OCI-LY1 (cell line): ENCODE measurements around the gene CDC42BPB.

Experiments used
- EZH2 ChIP-seq: fragments of 200-600 bp; sonication (generic), shearing (Covaris generic); IDR thresholded peaks from 2 replicates; pipeline ENCODE4 v1.8.0; 2017; ENCODE audit warnings: borderline replicate concordance, mixed run types, mild to moderate bottlenecking, antibody characterized with exemption, low read length, moderate library complexity, mixed read lengths
- TF ChIP-seq, protein P1 (sequence below): fragments of 200-600 bp; sonication (generic), shearing (Covaris generic); IDR thresholded peaks from 2 replicates; pipeline ENCODE4 v1.5.1; 2017; ENCODE audit warnings: mild to moderate bottlenecking, antibody characterized with exemption, low read length, moderate library complexity, mixed read lengths

DNA sequence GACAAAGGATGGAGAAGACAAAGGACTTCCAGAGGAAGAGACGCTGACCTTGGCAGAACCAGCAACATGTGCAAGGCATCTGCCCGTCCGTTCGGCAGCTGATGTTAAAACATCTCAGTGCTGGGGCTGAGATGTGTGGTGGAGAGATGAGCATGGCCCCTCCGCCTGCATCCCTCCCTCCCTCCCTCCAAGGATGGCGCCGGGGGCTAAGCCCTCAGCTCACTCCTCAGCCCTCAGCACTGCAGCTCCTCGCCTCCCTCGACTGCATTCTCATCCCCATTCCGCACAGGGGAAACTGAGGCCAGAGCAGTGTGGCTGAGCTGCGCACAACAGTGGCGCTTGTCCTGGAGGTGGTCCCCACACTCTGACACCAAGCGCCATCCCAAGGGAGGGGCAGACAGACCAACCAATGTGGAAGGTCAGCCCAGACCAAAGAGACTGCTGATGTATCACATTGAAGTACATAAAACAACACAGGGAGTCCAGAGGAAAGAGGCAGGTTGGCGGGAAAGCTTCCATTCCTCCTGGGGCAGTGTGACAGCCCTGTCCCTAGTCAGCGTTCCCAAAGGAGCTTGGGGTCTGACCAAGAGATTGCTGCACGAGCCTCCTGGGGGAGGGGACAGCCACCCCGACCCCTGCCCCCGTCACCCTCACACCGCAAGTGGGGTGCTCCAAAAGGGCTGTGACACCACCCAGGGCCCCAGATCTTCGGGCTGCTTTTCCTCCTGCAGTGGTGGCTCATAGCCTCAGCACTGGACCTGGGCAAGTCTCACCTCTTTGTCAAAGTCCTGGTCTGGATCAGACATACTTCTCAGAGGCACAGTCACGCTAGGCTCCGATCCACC lies 119.8 kb downstream of the CDC42BPB start:
- TF ChIP-seq, protein P1, sequence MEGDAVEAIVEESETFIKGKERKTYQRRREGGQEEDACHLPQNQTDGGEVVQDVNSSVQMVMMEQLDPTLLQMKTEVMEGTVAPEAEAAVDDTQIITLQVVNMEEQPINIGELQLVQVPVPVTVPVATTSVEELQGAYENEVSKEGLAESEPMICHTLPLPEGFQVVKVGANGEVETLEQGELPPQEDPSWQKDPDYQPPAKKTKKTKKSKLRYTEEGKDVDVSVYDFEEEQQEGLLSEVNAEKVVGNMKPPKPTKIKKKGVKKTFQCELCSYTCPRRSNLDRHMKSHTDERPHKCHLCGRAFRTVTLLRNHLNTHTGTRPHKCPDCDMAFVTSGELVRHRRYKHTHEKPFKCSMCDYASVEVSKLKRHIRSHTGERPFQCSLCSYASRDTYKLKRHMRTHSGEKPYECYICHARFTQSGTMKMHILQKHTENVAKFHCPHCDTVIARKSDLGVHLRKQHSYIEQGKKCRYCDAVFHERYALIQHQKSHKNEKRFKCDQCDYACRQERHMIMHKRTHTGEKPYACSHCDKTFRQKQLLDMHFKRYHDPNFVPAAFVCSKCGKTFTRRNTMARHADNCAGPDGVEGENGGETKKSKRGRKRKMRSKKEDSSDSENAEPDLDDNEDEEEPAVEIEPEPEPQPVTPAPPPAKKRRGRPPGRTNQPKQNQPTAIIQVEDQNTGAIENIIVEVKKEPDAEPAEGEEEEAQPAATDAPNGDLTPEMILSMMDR: no peak
- no peak for TF ChIP-seq EZH2
